ENCODE measurements around the gene HDLBP. TPM values are rescaled to one million over a fixed set of nuclear protein-coding genes. Genes with fewer than 3 reads are reported as not detected.

The HDLBP gene
- total and polyA plus RNA-seq, 2 experiments from 2014 or later = 389 to 437 TPM

DNA sequence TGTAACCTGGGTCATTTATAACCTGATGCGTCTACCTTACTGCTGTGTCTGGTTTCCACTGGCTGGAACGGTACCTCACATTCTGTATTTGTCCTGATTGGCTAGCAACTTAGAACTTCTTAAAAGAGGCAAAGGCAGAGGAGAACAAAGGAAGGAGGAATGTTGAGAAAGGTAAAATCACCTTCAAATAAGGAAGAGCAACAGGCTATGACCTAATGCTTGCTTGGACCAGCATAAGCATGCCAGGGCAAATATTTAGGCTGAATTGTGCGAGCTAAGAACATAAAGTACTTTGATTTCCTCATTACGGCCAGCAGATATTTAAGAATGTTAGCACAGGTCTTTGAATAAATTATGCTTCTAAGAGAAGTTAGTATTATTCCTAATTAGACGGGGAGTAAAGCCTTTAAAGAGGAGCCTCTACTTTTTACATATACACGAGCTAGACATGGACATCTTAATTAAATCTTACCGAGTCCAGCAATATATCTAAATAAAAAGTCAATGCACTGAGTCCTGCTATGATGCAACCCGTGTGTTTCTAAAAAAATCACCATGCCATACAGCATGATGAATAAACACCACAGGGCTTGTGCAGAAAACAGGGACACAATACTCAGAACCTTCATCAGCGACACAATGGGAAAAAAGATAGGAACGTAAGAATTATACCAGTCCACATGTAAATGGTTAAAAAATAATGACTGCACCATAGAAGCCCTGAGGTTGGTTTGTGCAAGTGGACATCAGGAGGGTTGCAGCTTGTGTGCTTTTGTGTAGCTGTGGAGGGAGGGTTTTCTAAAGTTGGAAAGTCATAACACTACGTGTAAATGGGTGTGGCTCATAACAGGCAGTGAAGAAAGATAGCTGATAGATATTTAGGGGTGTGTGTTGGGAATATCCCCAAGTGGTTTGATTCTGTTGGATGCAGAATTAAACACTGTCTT, 14.5 kb upstream of the HDLBP start:
- H3K4me1 ChIP-seq (ENCODE audit: insufficient read depth) = no peaks in the 10 kb centered on the region
- H3K9me2 ChIP-seq (replicated peaks; ENCODE audit: insufficient read depth) = no peaks in the 10 kb centered on the region
- H3K27ac ChIP-seq = no peak overlapping the region
- H3K36me3 ChIP-seq (replicated peaks; ENCODE audit: insufficient read depth, low read depth) = peaks cover 6% of the 10 kb centered on the region
- H3K9me3 ChIP-seq (ENCODE audit: low read depth) = no peaks in the 10 kb centered on the region
- peaks cover 94% of the 10 kb centered on the region for H3K79me2 ChIP-seq
- peaks cover 40% of the 10 kb centered on the region for H4K20me1 ChIP-seq (ENCODE audit: insufficient read depth, poor library complexity, severe bottlenecking)
- 96% methylated on average over 11 of the region's 11 CpGs for WGBS (ENCODE audit: low lambda C conversion rate, missing lambda C conversion rate)
- H3K4me3 ChIP-seq = no peak overlapping the region
- H3K4me2 ChIP-seq = no peak overlapping the region
- H2AFZ ChIP-seq = no peak overlapping the region
- TF ChIP-seq, protein P1, sequence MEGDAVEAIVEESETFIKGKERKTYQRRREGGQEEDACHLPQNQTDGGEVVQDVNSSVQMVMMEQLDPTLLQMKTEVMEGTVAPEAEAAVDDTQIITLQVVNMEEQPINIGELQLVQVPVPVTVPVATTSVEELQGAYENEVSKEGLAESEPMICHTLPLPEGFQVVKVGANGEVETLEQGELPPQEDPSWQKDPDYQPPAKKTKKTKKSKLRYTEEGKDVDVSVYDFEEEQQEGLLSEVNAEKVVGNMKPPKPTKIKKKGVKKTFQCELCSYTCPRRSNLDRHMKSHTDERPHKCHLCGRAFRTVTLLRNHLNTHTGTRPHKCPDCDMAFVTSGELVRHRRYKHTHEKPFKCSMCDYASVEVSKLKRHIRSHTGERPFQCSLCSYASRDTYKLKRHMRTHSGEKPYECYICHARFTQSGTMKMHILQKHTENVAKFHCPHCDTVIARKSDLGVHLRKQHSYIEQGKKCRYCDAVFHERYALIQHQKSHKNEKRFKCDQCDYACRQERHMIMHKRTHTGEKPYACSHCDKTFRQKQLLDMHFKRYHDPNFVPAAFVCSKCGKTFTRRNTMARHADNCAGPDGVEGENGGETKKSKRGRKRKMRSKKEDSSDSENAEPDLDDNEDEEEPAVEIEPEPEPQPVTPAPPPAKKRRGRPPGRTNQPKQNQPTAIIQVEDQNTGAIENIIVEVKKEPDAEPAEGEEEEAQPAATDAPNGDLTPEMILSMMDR (IDR thresholded peaks at IDR 0.05; ENCODE audit: poor library complexity) = no peak
- TF ChIP-seq EZH2 (IDR thresholded peaks at IDR 0.05; ENCODE audit: borderline replicate concordance) (no peak), EZH2phosphoT487 (IDR thresholded peaks at IDR 0.05; ENCODE audit: low read depth, severe bottlenecking, unreplicated experiment) (no peak)
- H3K27me3 ChIP-seq = no peaks in the 10 kb centered on the region
- no peak for DNase-seq (ENCODE audit: low spot score)

DNA sequence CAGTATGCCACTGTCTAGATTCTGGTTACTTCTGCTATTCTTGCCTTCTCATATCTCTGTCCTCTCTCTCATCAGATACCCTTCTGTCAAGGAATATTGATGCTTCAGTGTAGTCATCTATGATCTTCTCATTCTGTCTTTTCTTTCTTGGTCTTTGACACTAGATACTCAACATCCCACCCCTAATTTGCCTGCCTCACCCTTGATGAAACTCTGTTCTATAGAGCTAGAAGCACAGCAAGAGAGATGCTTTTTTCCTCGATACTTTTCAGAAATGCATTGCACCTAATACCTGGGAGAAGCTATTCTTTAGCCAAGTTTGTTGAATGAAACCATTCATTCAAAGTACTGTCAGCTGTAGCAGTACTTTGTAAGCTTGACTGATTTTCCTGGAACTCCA, 9.8 kb upstream of the HDLBP start:
- Histone ChIP-seq H2AFZ (no peak overlapping the region), H4K20me1 (ENCODE audit: insufficient read depth, poor library complexity, severe bottlenecking) (peaks cover 72% of the 10 kb centered on the region), H3K27ac (no peak overlapping the region), H3K4me2 (no peak overlapping the region), H3K4me3 (no peak overlapping the region), H3K36me3 (replicated peaks; ENCODE audit: insufficient read depth, low read depth) (peaks cover 6% of the 10 kb centered on the region), H3K4me1 (ENCODE audit: insufficient read depth) (peaks cover 12% of the 10 kb centered on the region), H3K9me2 (replicated peaks; ENCODE audit: insufficient read depth) (no peaks in the 10 kb centered on the region), H3K79me2 (peaks cover 96% of the 10 kb centered on the region), H3K27me3 (no peaks in the 10 kb centered on the region), H3K9me3 (ENCODE audit: low read depth) (no peaks in the 10 kb centered on the region)
- no peak for DNase-seq (ENCODE audit: low spot score)
- WGBS (ENCODE audit: low lambda C conversion rate, missing lambda C conversion rate) = 100% methylated on average over 1 of the region's 1 CpG
- TF ChIP-seq EZH2phosphoT487 (IDR thresholded peaks at IDR 0.05; ENCODE audit: low read depth, severe bottlenecking, unreplicated experiment) (no peak), EZH2 (IDR thresholded peaks at IDR 0.05; ENCODE audit: borderline replicate concordance) (no peak)
- TF ChIP-seq, protein P1 (IDR thresholded peaks at IDR 0.05; ENCODE audit: poor library complexity) = no peak

DNA sequence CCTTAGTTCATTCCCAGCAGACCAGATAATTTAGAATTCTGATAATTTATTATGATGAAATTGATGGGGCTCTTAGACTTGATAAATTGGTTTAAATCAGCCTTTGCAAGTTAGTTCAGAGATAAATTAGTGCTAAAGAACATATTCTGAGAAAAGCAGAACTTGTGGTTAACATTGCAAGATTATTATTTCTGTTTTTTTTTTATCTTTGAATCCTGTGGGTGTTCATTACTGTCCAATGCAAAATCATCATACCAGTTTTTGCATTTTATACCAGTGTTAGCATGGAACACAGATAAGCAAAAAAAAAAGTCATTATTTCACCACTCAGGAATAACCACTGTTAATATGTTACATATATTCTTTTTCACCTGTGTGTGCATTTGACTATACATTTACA, 9.3 kb upstream of the HDLBP start:
- H3K36me3 ChIP-seq (replicated peaks; ENCODE audit: insufficient read depth, low read depth) = peaks cover 6% of the 10 kb centered on the region
- peaks cover 17% of the 10 kb centered on the region for H3K4me1 ChIP-seq (ENCODE audit: insufficient read depth)
- no peak overlapping the region for H3K27ac ChIP-seq
- no peaks in the 10 kb centered on the region for H3K27me3 ChIP-seq
- no peak overlapping the region for H2AFZ ChIP-seq
- H3K9me3 ChIP-seq (ENCODE audit: low read depth) = no peaks in the 10 kb centered on the region
- peaks cover 96% of the 10 kb centered on the region for H3K79me2 ChIP-seq
- no peak overlapping the region for H3K4me2 ChIP-seq
- no peak for DNase-seq (ENCODE audit: low spot score)
- H4K20me1 ChIP-seq (ENCODE audit: insufficient read depth, poor library complexity, severe bottlenecking) = peaks cover 72% of the 10 kb centered on the region
- TF ChIP-seq EZH2phosphoT487 (IDR thresholded peaks at IDR 0.05; ENCODE audit: low read depth, severe bottlenecking, unreplicated experiment) = no peak
- no peak for TF ChIP-seq EZH2 (IDR thresholded peaks at IDR 0.05; ENCODE audit: borderline replicate concordance)
- TF ChIP-seq, protein P1 (IDR thresholded peaks at IDR 0.05; ENCODE audit: poor library complexity) = no peak
- no peaks in the 10 kb centered on the region for H3K9me2 ChIP-seq (replicated peaks; ENCODE audit: insufficient read depth)
- no peak overlapping the region for H3K4me3 ChIP-seq
